NCI-H2107 treated with DMSO at 0.1 percent for 48 hours (cell line): ENCODE data around the gene TM9SF3.
"Not testable (repeated sequence)": the region's sequence is repeated elsewhere in the genome, so short reads cannot be mapped to it uniquely, and the experiment has no call there.

Experiments
- DNase-seq: peaks from one replicate; lab custom pipeline; 2025; ENCODE audit not compliant: unreplicated experiment; lab: John Stamatoyannopoulos, UW

Gene TM9SF3

DNA sequence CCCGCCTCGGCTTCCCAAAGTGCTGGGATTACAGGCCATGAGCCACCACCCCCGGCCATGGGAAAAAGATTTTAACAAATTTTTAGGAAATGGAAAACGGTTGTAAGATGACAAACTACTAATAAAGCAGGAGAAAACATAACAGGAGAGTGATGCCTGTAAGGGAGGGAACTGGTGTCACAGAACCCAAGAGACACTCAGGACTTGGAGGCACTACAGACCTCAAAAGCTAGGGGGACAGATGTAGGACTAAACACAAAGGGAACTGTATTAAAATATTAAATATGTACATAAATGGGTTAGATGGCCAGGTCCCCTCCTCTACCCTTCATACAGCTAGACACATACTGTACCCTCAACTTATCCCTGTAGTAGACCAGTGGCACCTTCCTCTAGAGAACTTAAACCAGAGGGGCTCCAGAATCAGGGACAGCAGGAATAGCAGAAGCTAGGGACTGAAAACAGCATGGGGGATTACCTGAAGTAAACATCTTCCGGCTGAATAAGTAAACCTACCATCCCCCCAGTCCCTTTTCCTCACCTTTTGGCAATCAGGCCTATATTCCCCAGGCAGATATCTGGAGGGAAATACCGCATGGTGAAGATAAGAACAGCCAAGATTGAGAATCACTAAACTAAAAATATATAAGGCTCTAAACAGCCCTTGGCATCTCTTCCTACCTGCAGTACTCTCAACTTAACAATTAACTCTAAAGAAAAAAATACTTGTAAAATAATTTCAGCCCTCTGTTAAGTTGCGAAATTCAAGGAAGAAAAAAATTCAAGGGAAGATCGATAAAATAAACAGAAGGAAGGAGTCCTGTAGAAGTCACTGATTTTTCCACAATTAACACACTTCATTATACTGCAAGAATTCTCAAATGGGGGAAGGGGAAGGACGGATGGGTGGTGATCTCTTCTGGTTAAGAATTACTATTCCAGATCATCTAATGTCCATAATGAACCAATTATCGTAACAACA is 15.5 kb downstream of the TM9SF3 start:
- no peak for DNase-seq

DNA sequence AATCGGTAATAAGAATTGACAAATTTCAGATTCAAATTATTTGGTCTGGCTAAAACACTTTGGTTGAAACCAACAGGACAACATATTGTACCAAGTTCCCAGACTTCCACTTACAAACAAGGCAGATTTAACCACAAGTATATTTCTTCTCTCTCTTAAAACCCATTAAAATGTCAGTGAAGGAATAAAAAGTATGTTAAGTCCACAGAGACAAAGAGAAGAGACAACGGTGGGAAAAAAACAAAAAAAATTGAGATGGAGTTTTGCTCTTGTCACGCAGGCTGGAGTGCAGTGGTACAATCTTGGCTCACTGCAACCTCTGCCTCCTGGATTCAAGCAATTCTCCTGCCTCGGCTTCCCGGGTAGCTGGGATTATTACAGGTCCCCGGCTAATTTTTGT is 16.3 kb downstream of the TM9SF3 start:
- no peak for DNase-seq

DNA sequence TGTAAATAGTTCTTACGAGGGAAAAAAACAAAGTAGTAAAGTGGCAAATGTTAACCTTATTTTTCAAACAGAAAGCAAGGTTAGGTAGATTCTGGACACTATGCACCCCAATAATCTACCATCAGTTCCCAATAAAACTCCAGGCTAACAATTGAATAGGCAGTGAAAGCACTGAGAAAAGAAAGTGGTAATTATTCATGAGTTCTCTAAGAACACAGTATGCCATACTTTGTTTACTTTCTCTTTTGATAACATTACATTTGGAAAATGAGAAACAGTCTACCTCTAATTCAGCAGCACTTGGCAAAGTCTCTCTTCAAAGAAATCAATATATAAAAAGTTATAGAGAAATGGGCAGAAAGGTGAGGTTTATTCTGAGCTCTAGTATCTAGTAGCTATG is 18.4 kb downstream of the TM9SF3 start:
- DNase-seq, result no peak

DNA sequence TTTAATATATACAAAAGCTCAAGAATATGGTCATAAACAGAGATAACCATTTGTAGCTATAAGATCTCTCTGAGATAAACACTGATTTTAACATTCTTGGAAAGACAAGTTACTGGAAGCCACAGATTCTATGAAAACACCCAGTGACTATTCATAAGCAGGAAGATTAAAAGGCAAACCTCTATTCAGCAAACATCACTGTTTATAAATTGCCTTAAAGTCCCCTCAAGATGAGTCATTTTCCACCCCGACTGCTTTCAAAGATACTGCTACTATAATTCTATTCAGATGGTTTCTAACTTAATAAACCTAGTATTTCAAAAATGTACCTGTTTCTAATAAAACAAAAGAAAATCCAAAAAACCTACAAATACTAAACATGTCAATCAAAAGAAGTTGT is 21.0 kb downstream of the TM9SF3 start:
- DNase-seq, result no peak

- DNase-seq, result no peak
These were observed 25.6 kb downstream of the TM9SF3 start for GRCh38 chr10:96560966-96561887.

DNA sequence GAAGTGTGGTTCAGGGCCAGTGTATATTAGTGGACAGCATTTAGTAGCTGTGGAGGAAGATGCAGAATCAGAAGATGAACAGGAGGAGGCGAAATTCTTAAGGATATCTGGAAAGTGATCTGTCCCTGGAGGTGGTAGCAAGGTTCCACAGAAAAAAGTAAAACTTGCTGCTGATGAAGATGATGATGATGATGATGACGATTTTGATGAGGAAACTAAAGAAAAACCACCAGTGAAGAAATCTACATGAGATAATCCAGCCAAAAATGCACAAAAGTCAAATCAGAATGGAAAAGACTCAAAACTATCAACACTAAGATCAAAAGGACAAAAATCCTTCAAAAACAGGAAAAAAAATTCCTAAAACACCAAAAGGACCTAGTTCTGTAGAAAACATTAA is 26.3 kb downstream of the TM9SF3 start:
- DNase-seq, result no peak

GRCh38 chr10:96556003-96556402 is 30.8 kb downstream of the TM9SF3 start:
- no peak for DNase-seq

DNA sequence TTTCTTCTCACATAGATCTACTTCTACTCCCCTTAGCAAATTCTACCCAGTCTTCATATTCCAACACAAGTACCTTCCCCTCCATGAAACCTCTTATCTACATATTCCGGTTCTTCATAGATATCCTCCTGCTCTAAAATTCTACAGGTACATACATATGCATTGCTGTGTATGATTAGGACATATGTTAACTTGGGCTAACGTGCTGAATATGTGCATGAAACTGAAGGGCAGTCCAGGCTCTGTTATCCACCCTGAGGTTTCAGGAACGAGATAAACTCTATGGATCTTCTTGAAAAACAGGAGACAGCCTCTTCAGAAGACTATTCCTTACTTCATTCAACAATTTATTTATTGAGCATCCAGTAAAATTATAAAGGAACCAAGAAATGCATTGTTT is 31.5 kb downstream of the TM9SF3 start:
- DNase-seq, result no peak

DNA sequence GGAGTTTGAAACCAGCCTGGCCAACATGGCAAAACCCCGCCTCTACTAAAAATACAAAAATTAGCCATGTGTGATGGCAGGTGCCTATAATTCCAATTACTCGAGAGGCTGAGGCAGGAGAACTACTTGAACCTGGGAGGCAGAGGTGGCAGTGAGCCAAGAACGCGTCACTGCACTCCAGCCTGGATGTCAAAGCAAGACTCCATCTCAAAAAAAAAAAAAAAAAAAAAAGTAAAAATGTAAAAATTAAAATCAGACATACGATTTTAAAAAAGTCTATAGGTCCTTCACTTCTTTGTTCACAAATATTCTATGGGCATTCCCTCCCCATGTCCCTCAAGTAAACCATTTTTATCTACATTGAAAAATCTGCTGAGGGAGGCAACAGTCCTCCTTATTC is 38.2 kb downstream of the TM9SF3 start:
- peak; percentile 20 for DNase-seq

GRCh38 chr10:96545558-96545957 is 41.3 kb downstream of the TM9SF3 start:
- not testable (repeated sequence) for DNase-seq

DNA sequence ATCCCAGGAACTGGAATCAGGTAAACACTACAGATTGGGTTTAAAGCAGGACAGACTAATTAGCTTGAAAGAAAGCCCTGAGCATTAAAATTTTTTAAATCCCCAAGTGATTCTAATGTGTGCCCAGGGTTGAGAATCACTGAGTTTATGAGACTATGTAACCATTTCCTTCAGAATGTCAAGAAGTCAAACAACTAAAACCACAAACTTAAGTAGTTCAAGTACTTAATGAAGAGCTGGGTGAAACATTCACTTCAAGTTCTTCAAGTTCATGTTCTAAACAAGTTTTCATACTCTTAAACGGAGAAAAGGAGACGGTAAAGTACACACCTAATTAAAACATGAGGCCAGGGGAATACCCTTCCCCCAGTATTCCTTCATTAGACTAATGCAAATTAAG is 44.9 kb downstream of the TM9SF3 start:
- DNase-seq, result no peak

DNA sequence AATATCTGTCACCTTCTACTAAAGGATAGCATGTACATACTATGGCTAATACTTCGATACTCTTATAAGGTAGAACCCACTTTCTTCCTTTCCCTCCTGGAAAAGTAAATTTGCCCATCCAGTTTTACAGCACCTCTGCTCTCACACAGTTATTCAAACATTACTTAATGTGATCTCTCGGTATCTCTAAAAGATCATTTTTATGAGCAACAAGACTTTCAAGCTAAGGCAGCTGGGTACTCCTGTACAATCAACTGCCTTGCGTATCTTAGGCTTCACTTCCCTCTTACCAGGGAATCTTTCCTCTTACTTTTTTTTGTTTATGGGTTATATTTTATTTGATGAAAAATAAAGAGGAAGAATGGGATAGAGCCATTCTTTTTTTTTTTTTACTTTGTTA is 46.6 kb downstream of the TM9SF3 start:
- DNase-seq, result no peak

DNA sequence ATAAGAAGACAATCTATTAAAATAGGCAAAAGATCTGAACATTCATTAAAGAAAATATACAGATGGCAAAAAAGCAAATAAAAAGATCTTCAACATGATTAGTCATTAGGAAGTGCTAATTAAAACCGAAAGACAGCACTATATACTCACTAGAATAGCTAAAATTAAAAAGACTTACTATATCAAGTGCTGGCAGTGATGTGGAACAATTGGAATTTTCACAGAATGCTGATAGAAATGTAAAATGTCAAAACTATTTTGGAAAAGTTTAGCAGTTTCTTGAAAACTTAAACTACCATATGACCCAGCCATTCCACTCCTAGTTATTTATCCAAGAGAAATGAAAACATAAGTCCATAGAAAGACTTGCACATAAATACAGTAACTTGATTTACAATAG is 48.1 kb downstream of the TM9SF3 start:
- no peak for DNase-seq

DNA sequence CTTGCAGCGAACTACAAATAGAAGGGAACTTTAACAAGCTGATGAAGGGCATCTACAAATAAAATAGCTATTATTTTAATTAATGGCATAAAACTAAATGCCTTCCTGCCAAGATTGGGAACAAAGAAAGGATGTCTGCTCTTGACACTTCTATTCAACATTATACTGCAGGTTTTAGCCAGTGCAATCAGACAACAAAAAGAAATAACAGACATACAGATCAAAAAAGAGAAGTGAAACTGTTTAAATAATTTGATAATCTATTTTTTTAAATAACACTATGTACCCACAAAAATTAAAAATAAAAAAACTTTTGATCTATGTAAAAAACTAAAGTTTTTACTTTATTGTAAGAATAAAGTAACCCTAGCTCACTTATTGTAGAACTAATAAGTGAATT is 50.7 kb downstream of the TM9SF3 start:
- DNase-seq, result no peak

GRCh38 chr10:96532523-96532922 is 54.3 kb downstream of the TM9SF3 start:
- no peak for DNase-seq

DNA sequence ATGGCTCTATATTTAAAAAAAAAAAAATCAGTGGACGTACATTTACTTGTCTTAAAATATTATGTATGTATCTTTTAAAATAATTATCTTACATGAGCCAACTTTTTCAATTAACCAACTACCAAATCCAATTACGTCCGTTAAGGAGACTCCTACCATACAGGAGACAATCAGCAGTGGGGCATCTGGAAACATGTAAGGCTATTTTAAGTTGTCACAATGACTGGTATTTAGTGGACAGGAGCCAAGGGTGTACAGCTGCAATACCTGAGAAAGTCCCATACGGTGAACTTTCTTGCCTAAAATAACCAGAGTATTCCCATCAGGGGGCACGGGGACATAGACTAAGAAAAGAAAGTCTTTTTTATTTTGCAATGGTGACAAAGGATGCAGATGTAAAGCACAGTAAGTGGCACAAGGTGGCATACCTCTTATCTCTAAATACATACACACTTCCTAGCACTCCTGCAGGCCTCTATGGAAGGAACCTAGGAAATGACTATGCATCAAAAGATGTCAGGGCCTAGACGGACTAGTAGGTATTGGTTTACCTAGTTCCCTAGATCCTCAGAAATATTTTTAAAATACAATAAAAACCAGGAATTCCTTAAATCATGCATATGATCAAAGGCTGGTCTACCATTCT is 57.1 kb downstream of the TM9SF3 start:
- no peak for DNase-seq

GRCh38 chr10:96524741-96525140 is 62.1 kb downstream of the TM9SF3 start:
- DNase-seq, result no peak

GRCh38 chr10:96517284-96517683 is 69.5 kb downstream of the TM9SF3 start:
- DNase-seq, result no peak

DNA sequence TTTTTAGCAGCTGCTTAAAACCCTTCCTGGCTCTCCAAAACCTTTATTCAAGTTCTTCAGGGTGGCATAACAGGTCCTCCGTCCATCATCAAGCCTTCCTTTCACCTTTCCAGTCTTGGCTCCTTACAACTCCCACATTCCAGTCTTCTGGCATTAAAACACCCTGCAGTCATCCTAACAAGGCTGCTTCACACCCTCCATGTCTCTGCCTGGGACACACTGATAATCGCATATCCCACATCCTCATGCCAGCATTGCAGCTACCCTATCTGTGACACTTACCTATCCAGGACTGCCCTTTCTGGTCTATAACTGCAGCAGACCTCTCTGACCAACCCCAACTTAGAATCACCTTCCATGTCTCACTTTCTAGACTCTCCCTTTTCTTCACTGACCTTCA is 70.5 kb downstream of the TM9SF3 start:
- DNase-seq, result no peak

DNA sequence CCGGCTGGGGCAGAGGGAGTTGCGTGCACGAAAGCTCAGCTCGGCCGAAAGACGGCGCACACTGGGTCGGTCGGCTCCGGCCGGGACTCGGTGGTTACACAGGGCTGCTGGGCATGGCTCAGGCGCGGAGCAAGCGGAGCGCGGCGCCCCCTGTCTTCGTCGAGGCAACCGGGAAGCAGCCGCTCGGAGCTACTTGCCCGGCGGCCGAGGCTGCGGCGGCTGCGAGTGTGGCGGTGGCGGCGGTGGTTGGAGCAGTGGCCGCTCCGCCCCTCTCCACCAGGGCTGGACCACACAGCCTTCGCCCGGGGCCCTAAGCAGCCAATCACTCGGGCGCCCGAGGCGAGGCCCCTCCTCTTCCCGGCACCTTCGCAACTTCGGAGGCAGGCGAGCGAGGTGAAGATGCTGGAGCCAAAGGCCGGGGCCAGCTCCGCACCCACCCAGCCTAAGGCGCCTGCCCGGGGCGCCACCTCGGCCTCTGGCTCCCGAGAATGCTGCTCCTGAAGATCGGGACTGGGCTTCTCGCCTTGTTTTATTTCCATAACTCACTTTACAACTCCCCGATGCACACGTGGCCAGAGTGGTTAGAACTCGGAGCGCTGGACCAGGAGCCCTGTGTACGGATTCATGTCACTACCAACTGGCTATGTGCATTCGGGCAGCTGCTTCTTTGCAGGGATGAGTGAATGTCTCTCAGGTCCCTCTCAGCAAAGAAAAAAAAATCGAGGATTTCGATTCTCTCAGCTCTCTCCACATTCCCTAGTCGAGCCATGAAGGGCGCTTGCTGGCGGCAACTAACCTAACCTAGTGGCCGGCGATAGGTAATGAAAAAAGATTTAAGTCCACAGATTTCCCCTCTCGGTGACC is 72.9 kb downstream of the TM9SF3 start, which contains the start of gene TLL2:
TSS of gene TLL2 (minus strand) at position 229 of the 864 bp plus-strand sequence. CDS start 241 bp downstream, outside the sequence.
- peak; percentile 18 for DNase-seq
